ENCODE results near the gene MAP7. TPM values are rescaled to one million over a fixed set of nuclear protein-coding genes. Genes with fewer than 3 reads are reported as not detected.
"Not testable (repeated sequence)": the region's sequence is repeated elsewhere in the genome, so short reads cannot be mapped to it uniquely, and the experiment has no call there.

Gene MAP7
- total RNA-seq, 2 experiments from 2014 or later: not detected

DNA sequence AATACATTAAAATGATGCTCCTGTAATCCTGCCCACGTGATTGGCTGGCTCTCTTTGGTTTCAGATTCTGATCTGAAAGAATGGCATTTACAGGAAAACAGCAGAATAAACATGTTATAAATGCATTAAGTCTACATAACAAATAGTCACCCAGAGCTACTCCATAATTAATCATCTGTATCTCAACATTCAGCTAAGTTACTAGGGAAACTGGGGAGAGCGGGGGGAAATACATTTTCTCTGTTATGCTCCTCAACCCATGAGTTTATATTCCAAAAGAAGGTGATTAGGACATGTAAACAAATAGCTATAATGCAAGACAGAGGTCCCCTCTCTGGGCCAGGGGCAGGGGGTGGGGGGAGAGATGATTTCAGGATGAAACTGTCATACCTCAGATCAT lies 58.5 kb downstream of the MAP7 start:
- Histone ChIP-seq H4K20me1 (ENCODE audit: insufficient read depth, low read length) (no peaks in the 10 kb centered on the region), H3K4me2 (ENCODE audit: low read length) (no peak overlapping the region), H3K27ac (ENCODE audit: low read depth, low read length, poor library complexity, severe bottlenecking) (no peak overlapping the region), H3K79me2 (ENCODE audit: insufficient read depth, low read depth, low read length) (no peaks in the 10 kb centered on the region), H2AFZ (ENCODE audit: low read length) (no peak overlapping the region), H3K36me3 (ENCODE audit: insufficient read depth, low read length) (no peaks in the 10 kb centered on the region), H3K4me1 (ENCODE audit: insufficient read depth, low read length, poor library complexity, severe bottlenecking) (no peaks in the 10 kb centered on the region), H3K9me3 (ENCODE audit: low read length) (no peaks in the 10 kb centered on the region), H3K9me2 (ENCODE audit: insufficient read depth, low read length) (no peaks in the 10 kb centered on the region), H3K4me3 (ENCODE audit: low read depth, low read length, poor library complexity, severe bottlenecking) (no peak overlapping the region)
- TF ChIP-seq EZH2phosphoT487 (IDR thresholded peaks at IDR 0.05; ENCODE audit: borderline replicate concordance, low read depth, low read length): no peak
- TF ChIP-seq, protein P1, sequence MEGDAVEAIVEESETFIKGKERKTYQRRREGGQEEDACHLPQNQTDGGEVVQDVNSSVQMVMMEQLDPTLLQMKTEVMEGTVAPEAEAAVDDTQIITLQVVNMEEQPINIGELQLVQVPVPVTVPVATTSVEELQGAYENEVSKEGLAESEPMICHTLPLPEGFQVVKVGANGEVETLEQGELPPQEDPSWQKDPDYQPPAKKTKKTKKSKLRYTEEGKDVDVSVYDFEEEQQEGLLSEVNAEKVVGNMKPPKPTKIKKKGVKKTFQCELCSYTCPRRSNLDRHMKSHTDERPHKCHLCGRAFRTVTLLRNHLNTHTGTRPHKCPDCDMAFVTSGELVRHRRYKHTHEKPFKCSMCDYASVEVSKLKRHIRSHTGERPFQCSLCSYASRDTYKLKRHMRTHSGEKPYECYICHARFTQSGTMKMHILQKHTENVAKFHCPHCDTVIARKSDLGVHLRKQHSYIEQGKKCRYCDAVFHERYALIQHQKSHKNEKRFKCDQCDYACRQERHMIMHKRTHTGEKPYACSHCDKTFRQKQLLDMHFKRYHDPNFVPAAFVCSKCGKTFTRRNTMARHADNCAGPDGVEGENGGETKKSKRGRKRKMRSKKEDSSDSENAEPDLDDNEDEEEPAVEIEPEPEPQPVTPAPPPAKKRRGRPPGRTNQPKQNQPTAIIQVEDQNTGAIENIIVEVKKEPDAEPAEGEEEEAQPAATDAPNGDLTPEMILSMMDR (conservative IDR thresholded peaks at IDR 0.05; ENCODE audit: low read length): no peak
- BruUV-seq (replicated peaks): no TSS peak
- CTCF ChIA-PET (ENCODE audit: unreplicated experiment): no interaction called here
- POLR2A ChIA-PET: interaction anchor here (0.6 kb wide), 1 partner anchor 113 kb away, joined by 3 read pairs; no protein-coding TSS in a partner anchor
- no peak for DNase-seq (ENCODE audit: low spot score)
- intact Hi-C loops (cut with micrococcal nuclease; ENCODE audit: unreplicated experiment): no loop called here

DNA sequence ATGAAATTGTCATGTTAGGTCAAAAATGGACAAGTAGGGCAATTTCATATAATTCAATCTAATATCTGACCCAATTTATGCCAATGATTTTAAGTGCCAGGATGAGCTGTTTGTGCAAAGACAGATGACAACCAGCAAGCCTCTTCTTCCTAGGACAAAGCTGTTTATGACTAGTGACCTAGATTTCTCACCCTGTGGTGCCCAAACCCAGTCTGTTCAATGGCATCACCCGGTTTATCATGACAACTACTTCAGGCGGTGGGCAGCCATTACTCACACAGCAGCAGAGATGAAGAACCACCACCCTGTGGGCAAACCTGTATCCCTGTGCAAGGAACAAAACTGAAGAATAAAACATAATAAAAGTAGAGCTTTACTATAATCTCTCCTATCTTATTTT lies 59.0 kb downstream of the MAP7 start:
- Histone ChIP-seq H3K4me3 (ENCODE audit: low read depth, low read length, poor library complexity, severe bottlenecking) (no peak overlapping the region), H3K4me2 (ENCODE audit: low read length) (no peak overlapping the region), H3K4me1 (ENCODE audit: insufficient read depth, low read length, poor library complexity, severe bottlenecking) (no peaks in the 10 kb centered on the region), H4K20me1 (ENCODE audit: insufficient read depth, low read length) (no peaks in the 10 kb centered on the region), H3K27ac (ENCODE audit: low read depth, low read length, poor library complexity, severe bottlenecking) (no peak overlapping the region), H3K79me2 (ENCODE audit: insufficient read depth, low read depth, low read length) (no peaks in the 10 kb centered on the region), H2AFZ (ENCODE audit: low read length) (no peak overlapping the region), H3K9me2 (ENCODE audit: insufficient read depth, low read length) (no peaks in the 10 kb centered on the region), H3K36me3 (ENCODE audit: insufficient read depth, low read length) (no peaks in the 10 kb centered on the region), H3K9me3 (ENCODE audit: low read length) (no peaks in the 10 kb centered on the region)
- BruUV-seq (replicated peaks): no TSS peak
- TF ChIP-seq, protein P1 (conservative IDR thresholded peaks at IDR 0.05; ENCODE audit: low read length): no peak
- no peak for TF ChIP-seq EZH2phosphoT487 (IDR thresholded peaks at IDR 0.05; ENCODE audit: borderline replicate concordance, low read depth, low read length)
- DNase-seq (ENCODE audit: low spot score): no peak
- ChIA-PET CTCF (ENCODE audit: unreplicated experiment) (no interaction called here), POLR2A (interaction anchor here (0.6 kb wide), 2 partner anchors 113 to 344 kb away, joined by 3 read pairs; no protein-coding TSS in a partner anchor)
- intact Hi-C loops (cut with micrococcal nuclease; ENCODE audit: unreplicated experiment): no loop called here

DNA sequence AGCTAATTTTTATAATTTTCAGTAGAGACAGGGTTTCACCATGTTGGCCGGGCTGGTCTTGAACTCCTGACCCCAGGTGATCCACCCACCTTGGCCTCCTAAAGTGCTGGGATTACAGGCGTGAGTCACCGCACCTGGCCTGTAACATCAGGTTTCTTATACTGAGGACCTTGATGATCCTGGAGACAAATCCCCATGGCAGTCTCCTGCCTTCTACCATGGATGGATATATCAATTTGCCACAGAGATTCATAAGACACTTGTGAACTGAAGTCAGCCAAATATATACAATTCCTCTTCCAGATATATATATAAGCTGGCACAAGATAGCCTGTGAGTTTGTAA lies 60.6 kb downstream of the MAP7 start:
- BruUV-seq (replicated peaks); H3K36me3 ChIP-seq (ENCODE audit: insufficient read depth, low read length); DNase-seq (ENCODE audit: low spot score); H3K4me2 ChIP-seq (ENCODE audit: low read length); H3K9me2 ChIP-seq (ENCODE audit: insufficient read depth, low read length); H3K79me2 ChIP-seq (ENCODE audit: insufficient read depth, low read depth, low read length); H3K27ac ChIP-seq (ENCODE audit: low read depth, low read length, poor library complexity, severe bottlenecking); H3K4me3 ChIP-seq (ENCODE audit: low read depth, low read length, poor library complexity, severe bottlenecking); CTCF ChIA-PET (ENCODE audit: unreplicated experiment); H2AFZ ChIP-seq (ENCODE audit: low read length); intact Hi-C loops (cut with micrococcal nuclease; ENCODE audit: unreplicated experiment); H4K20me1 ChIP-seq (ENCODE audit: insufficient read depth, low read length); H3K4me1 ChIP-seq (ENCODE audit: insufficient read depth, low read length, poor library complexity, severe bottlenecking); H3K9me3 ChIP-seq (ENCODE audit: low read length): not testable (repeated sequence)
- POLR2A ChIA-PET: interaction anchor here (0.6 to 1.6 kb wide), 4 partner anchors 40 to 541 kb away, joined by 4 to 6 read pairs (median 4); no protein-coding TSS in a partner anchor
